ENCODE measurements around the gene PYY.

DNA sequence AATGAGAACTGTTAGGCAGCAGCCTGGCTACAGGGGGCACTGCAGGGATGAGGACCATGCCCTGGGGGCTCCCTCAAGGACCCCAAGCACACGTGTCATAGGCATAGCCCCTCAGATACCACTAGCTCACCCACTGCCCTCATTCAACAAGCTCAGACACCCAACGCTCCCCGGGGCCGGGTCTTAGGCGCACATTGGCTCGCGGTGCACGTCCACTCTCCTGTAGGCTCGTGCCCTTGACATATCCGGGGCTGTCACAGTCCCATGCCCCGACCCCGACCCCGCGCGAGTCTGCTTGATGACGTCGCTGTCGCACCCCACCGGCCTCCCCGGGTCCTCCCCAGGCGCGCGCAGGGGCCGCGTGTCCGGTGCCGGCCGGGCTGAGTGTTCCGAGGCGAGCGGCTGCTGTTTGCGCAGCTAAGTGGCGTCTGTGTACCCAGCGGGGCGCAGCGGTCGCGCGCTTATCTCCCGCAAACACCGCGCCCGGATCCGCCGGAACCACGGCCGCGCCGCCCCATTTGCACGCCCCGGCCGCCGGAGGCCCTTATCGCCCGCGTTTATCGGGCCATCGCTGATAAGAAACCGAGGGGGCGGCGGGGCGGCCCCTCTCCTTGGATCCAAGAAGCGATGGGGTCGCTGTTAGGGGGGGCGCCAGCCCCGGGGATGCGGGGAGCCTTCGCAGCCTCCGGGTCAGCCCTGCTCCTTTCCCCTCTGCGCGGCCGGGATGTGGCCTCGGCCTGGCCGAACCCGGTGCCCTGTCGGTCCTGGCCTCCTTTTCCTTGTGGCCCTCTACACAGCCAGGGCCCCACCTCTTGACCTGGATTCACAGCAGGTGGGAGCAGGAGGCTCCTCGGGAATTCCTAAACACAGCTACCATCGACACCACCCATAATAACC, 30.0 kb upstream of the PYY start:
- TF ChIP-seq, protein P1, sequence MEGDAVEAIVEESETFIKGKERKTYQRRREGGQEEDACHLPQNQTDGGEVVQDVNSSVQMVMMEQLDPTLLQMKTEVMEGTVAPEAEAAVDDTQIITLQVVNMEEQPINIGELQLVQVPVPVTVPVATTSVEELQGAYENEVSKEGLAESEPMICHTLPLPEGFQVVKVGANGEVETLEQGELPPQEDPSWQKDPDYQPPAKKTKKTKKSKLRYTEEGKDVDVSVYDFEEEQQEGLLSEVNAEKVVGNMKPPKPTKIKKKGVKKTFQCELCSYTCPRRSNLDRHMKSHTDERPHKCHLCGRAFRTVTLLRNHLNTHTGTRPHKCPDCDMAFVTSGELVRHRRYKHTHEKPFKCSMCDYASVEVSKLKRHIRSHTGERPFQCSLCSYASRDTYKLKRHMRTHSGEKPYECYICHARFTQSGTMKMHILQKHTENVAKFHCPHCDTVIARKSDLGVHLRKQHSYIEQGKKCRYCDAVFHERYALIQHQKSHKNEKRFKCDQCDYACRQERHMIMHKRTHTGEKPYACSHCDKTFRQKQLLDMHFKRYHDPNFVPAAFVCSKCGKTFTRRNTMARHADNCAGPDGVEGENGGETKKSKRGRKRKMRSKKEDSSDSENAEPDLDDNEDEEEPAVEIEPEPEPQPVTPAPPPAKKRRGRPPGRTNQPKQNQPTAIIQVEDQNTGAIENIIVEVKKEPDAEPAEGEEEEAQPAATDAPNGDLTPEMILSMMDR (IDR thresholded peaks at IDR 0.05), result peak in 1 of 5 experiments; percentile 7
- TF ChIP-seq EP300 (IDR thresholded peaks at IDR 0.05) (no peak), POLR2A (IDR thresholded peaks at IDR 0.05) (no peak)

Data from tibial nerve (tissue), 4 donors.